ENCODE measurements around the gene MINDY4B.

DNA sequence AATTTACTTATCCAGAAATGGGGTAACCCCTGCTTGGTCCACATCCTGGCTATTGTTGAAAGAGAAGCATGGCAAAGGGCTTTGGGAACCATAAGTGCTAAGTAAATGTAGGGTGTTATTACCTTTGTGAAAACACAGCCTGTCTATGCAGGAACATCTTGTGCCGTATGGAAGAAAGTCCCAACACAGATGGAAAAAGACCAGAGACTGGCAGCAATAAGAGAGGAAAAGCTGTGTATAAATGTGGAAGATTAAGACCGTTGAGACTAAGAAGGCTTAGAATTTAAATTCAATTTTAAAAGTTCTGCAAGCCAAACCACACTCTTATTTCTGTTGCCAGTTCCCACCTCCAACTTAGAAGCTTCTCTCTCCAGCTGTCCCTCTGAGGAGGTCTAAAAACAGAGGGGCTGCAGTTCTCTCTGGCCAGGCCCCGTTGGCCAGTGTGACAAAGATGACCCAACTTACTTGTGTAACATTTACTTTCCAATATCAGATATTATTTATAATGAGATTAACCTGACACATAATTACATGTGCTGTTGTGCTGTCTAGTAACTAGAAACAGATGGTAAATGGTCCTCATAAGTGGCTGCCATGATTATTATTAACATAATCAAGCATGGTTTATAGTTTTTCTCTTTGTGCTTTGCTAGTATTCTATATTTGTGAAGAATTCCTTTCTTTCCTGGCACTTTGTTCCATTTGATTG is 7.0 kb downstream of the MINDY4B start:
- TF ChIP-seq, protein P1, sequence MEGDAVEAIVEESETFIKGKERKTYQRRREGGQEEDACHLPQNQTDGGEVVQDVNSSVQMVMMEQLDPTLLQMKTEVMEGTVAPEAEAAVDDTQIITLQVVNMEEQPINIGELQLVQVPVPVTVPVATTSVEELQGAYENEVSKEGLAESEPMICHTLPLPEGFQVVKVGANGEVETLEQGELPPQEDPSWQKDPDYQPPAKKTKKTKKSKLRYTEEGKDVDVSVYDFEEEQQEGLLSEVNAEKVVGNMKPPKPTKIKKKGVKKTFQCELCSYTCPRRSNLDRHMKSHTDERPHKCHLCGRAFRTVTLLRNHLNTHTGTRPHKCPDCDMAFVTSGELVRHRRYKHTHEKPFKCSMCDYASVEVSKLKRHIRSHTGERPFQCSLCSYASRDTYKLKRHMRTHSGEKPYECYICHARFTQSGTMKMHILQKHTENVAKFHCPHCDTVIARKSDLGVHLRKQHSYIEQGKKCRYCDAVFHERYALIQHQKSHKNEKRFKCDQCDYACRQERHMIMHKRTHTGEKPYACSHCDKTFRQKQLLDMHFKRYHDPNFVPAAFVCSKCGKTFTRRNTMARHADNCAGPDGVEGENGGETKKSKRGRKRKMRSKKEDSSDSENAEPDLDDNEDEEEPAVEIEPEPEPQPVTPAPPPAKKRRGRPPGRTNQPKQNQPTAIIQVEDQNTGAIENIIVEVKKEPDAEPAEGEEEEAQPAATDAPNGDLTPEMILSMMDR (IDR thresholded peaks at IDR 0.05) = no peak
- TF ChIP-seq POLR2AphosphoS5 (IDR thresholded peaks at IDR 0.05) (no peak), POLR2A (IDR thresholded peaks at IDR 0.05) (no peak)

All from suprapubic skin (tissue), 4 donors.